ENCODE measurements around the gene ENG.
A peak's percentile ranks its signal among the peaks of the same experiment; 100 is the strongest.

ENG gene

GRCh38 chr9:127772603-127773002, 81.9 kb downstream of the ENG start:
- DNase-seq, result no peak

GRCh38 chr9:127771570-127772189, 82.8 kb downstream of the ENG start:
- no peak for DNase-seq

GRCh38 chr9:127770905-127771569, 83.4 kb downstream of the ENG start:
- peak; percentile 99 for DNase-seq

- no peak for DNase-seq
Measured at GRCh38 chr9:127770583-127770904, 83.9 kb downstream of the ENG start.

- DNase-seq, result no peak
Measured at GRCh38 chr9:127769929-127770582, 84.4 kb downstream of the ENG start.

- DNase-seq, result no peak
Measured at GRCh38 chr9:127769101-127769500, 85.4 kb downstream of the ENG start.

GRCh38 chr9:127768698-127769097, 85.8 kb downstream of the ENG start:
- no peak for DNase-seq

- DNase-seq, result no peak
Measured at GRCh38 chr9:127767909-127768331, 86.5 kb downstream of the ENG start.

GRCh38 chr9:127767410-127767809, 87.0 kb downstream of the ENG start:
- peak; percentile 31 for DNase-seq

- no peak for DNase-seq
Measured at GRCh38 chr9:127765418-127765817, 89.0 kb downstream of the ENG start.
